K562 (cell line): Measurements from ENCODE around the gene MPRIP. TPM values are rescaled to one million over a fixed set of nuclear protein-coding genes. Genes with fewer than 3 reads are reported as not detected.

Experiments used
- CHD2 ChIP-seq: IDR thresholded peaks from 2 replicates; pipeline ENCODE4 v1.6.1; 2011; ENCODE audit warnings: low read depth, low read length
- E2F4 ChIP-seq: sonication (generic); formaldehyde crosslinking; IDR thresholded peaks from 2 replicates; pipeline ENCODE4 v1.8.0; 2022; ENCODE audit warnings: mild to moderate bottlenecking, low read depth, missing genetic modification reagents
- ELF4 ChIP-seq: fragments of 450-650 bp; formaldehyde crosslinking; IDR thresholded peaks from 2 replicates; pipeline ENCODE4 v1.4.0; 2022; ENCODE audit warnings: missing genetic modification characterization
- NFATC3 ChIP-seq: fragments of 450-650 bp; IDR thresholded peaks from 2 replicates; pipeline ENCODE4 v1.6.1; 2017; ENCODE audit warnings: mild to moderate bottlenecking
- RB1 ChIP-seq: fragments of 450-650 bp; IDR thresholded peaks from 2 replicates; pipeline ENCODE4 v1.6.1; 2017; ENCODE audit warnings: low read depth, mild to moderate bottlenecking
- SMAD1 ChIP-seq: fragments of 150-350 bp; IDR thresholded peaks from 2 replicates; pipeline ENCODE4 v1.6.1; 2014; ENCODE audit warnings: low read length, low read depth; ENCODE audit not compliant: partially characterized antibody
- ZKSCAN1 ChIP-seq: fragments of 150-350 bp; IDR thresholded peaks from 2 replicates; pipeline ENCODE4 v1.6.1; 2016; ENCODE audit warnings: low read depth, low read length
- ZNF24 ChIP-seq: fragments of 450-650 bp; IDR thresholded peaks from 2 replicates; pipeline ENCODE4 v1.6.1; 2016
- ZNF280A ChIP-seq: fragments of 450-650 bp; IDR thresholded peaks from 2 replicates; pipeline ENCODE4 v1.6.1; 2018; ENCODE audit warnings: mild to moderate bottlenecking, low read depth; ENCODE audit not compliant: partially characterized antibody
- ZNF445 ChIP-seq: fragments of 250-450 bp; sonication (Bioruptor Pico); IDR thresholded peaks from 2 replicates; pipeline ENCODE4 v1.4.0; 2020; ENCODE audit warnings: low read depth, mild to moderate bottlenecking, moderate library complexity
- polyA plus RNA-seq, 8 experiments: library from polyadenylated mRNA; depleted of rRNA in 4 of 8; stranded (reverse) in 5 of 8; unstranded in 3 of 8; fragments of >200 nt; fragmentation: Nextera tagmentation in 2 of 8; fragmentation: Illumina TruSeq in 1 of 8; extraction: Ambion mirVana in 2 of 8; extraction: Trizol in 1 of 8; gene quantifications; 2 replicates each; pipeline versions ENCODE4 v1.2.1 to v1.2.3, GENCODE V29; 2011 to 2014; ENCODE audit warnings: inconsistent platforms in 1 of 8, missing spikeins in 1 of 8
- total RNA-seq, 7 experiments: library from RNA; depleted of rRNA in 6 of 7; stranded (reverse); fragments of >200 nt in 6 of 7; fragmentation: Illumina TruSeq in 2 of 7; extraction: Trizol in 2 of 7; gene quantifications; 2 replicates each; pipeline versions ENCODE4 v1.2.1 to v1.2.3, GENCODE V29; 2011 to 2021; ENCODE audit warnings: low replicate concordance in 1 of 7
- TF ChIP-seq, protein P1 (sequence below): fragments of 450-650 bp; IDR thresholded peaks from 2 replicates; pipeline ENCODE4 v1.6.1; 2016

MPRIP gene
- total and polyA plus RNA-seq, 9 of the 15 experiments (the other 6 are each of a cell fraction or from before 2014, with no cell fraction given) = 10.0 to 72.6 (median 30.1) TPM

GRCh38 chr17:17186051-17186450 is 143.8 kb downstream of the MPRIP start (continued):
- TF ChIP-seq ZNF445 (CRISPR knock-in tag) = no peak
- TF ChIP-seq SMAD1 = no peak
- no peak for TF ChIP-seq ZNF280A
- TF ChIP-seq ZNF24 = no peak
- no peak for TF ChIP-seq CHD2
- TF ChIP-seq NFATC3 = no peak
- no peak for TF ChIP-seq ZKSCAN1
- no peak for TF ChIP-seq RB1
- TF ChIP-seq, protein P1, sequence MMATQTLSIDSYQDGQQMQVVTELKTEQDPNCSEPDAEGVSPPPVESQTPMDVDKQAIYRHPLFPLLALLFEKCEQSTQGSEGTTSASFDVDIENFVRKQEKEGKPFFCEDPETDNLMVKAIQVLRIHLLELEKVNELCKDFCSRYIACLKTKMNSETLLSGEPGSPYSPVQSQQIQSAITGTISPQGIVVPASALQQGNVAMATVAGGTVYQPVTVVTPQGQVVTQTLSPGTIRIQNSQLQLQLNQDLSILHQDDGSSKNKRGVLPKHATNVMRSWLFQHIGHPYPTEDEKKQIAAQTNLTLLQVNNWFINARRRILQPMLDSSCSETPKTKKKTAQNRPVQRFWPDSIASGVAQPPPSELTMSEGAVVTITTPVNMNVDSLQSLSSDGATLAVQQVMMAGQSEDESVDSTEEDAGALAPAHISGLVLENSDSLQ = no peak
- no peak for TF ChIP-seq ELF4 (CRISPR knock-in tag)
- no peak for TF ChIP-seq E2F4
